Ishikawa (cell line): Measurements from ENCODE around the gene FIP1L1.
A peak's percentile ranks its signal among the peaks of the same experiment; 100 is the strongest.

Source experiments
- CEBPB ChIP-seq: IDR thresholded peaks from 2 replicates; pipeline ENCODE4 v1.6.1; 2012
- CREB1 ChIP-seq: IDR thresholded peaks from 2 replicates; pipeline ENCODE4 v1.6.1; 2012; ENCODE audit warnings: low read depth
- EGR1 ChIP-seq: IDR thresholded peaks from 2 replicates; pipeline ENCODE4 v1.6.1; 2012
- EP300 ChIP-seq: IDR thresholded peaks from 2 replicates; pipeline ENCODE4 v1.6.1; 2012; ENCODE audit warnings: borderline replicate concordance
- FOXM1 ChIP-seq: IDR thresholded peaks from 2 replicates; pipeline ENCODE4 v1.6.1; 2012; ENCODE audit warnings: low read depth, borderline replicate concordance
- MAX ChIP-seq: IDR thresholded peaks from 2 replicates; pipeline ENCODE4 v1.6.1; 2012
- NFIC ChIP-seq: IDR thresholded peaks from 2 replicates; pipeline ENCODE4 v1.6.1; 2012
- RAD21 ChIP-seq: IDR thresholded peaks from 2 replicates; pipeline ENCODE4 v1.6.1; 2012; ENCODE audit warnings: low read depth
- REST ChIP-seq: IDR thresholded peaks from 2 replicates; pipeline ENCODE4 v1.6.1; 2012; ENCODE audit warnings: low read depth, mild to moderate bottlenecking
- TAF1 ChIP-seq: IDR thresholded peaks from 2 replicates; pipeline ENCODE4 v1.6.1; 2012; ENCODE audit warnings: low read depth, mild to moderate bottlenecking
- TCF12 ChIP-seq: IDR thresholded peaks from 2 replicates; pipeline ENCODE4 v1.6.1; 2012; ENCODE audit warnings: low read depth
- TEAD4 ChIP-seq: IDR thresholded peaks from 2 replicates; pipeline ENCODE4 v1.6.1; 2012
- USF1 ChIP-seq: IDR thresholded peaks from 2 replicates; pipeline ENCODE4 v1.6.1; 2012
- YY1 ChIP-seq: IDR thresholded peaks from 2 replicates; pipeline ENCODE4 v1.6.1; 2012; ENCODE audit warnings: low read depth
- ZBTB7A ChIP-seq: IDR thresholded peaks from 2 replicates; pipeline ENCODE4 v1.6.1; 2012; ENCODE audit warnings: low read depth

The FIP1L1 gene

GRCh38 chr4:53377319-53378170 is at the start of gene FIP1L1:
Gene FIP1L1 (plus strand): TSS chr4:53377641. CDS start chr4:53377839, 198 bp downstream.
- TF ChIP-seq TAF1 (peak; percentile 72), TCF12 (no peak), EP300 (no peak), FOXM1 (no peak), RAD21 (no peak), USF1 (0 out of 2 replicates have a peak, but pooled peaks have one; percentile 21), REST (no peak), CREB1 (no peak), MAX (peak; percentile 68), ZBTB7A (0 out of 2 replicates have a peak, but pooled peaks have one; percentile 41), EGR1 (no peak), CEBPB (no peak), TEAD4 (no peak), YY1 (peak; percentile 81), NFIC (no peak)

GRCh38 chr4:53346920-53347852 is 30.3 kb upstream of the FIP1L1 start:
- TF ChIP-seq NFIC = no peak
- no peak for TF ChIP-seq EP300
- no peak for TF ChIP-seq USF1
- no peak for TF ChIP-seq TCF12
- no peak for TF ChIP-seq TAF1
- no peak for TF ChIP-seq FOXM1
- no peak for TF ChIP-seq CEBPB
- no peak for TF ChIP-seq TEAD4
- no peak for TF ChIP-seq YY1
- no peak for TF ChIP-seq RAD21
- TF ChIP-seq EGR1 = no peak
- no peak for TF ChIP-seq ZBTB7A

- TF ChIP-seq CEBPB = no peak
- no peak for TF ChIP-seq MAX
- no peak for TF ChIP-seq RAD21
Observed at GRCh38 chr4:53348046-53348445, 29.4 kb upstream of the FIP1L1 start.

- no peak for TF ChIP-seq YY1
- TF ChIP-seq TEAD4 = no peak
- no peak for TF ChIP-seq TAF1
Observed at GRCh38 chr4:53349091-53349491, 28.4 kb upstream of the FIP1L1 start.

GRCh38 chr4:53354012-53354722 is 23.3 kb upstream of the FIP1L1 start:
- TF ChIP-seq FOXM1 = no peak
- no peak for TF ChIP-seq TCF12
- no peak for TF ChIP-seq CEBPB
- TF ChIP-seq YY1 = no peak
- TF ChIP-seq RAD21 = no peak
- TF ChIP-seq MAX = no peak
- TF ChIP-seq EGR1 = no peak
- no peak for TF ChIP-seq CREB1
- no peak for TF ChIP-seq USF1

GRCh38 chr4:53355930-53356521 is 21.4 kb upstream of the FIP1L1 start:
- no peak for TF ChIP-seq TCF12
- TF ChIP-seq RAD21 = no peak
- TF ChIP-seq NFIC = no peak
- TF ChIP-seq EGR1 = no peak
- TF ChIP-seq USF1 = no peak
- no peak for TF ChIP-seq YY1
- no peak for TF ChIP-seq EP300
- no peak for TF ChIP-seq TAF1
- no peak for TF ChIP-seq CREB1
- TF ChIP-seq MAX = no peak
